ENCODE results near the gene DCLK2. TPM values are rescaled to one million over a fixed set of nuclear protein-coding genes. Genes with fewer than 3 reads are reported as not detected.

DCLK2 gene
- total and polyA plus RNA-seq, 7 experiments from 2014 or later = 0.06 to 0.56 (median 0.11) TPM; not detected in 4

GRCh38 chr4:150216726-150217125 lies 138.5 kb downstream of the DCLK2 start:
- Histone ChIP-seq H3K4me1 (ENCODE audit: control insufficient read depth in 2 of 2, insufficient read depth in 2 of 2, low read length in 2 of 2) (no peaks in the 10 kb centered on the region), H3K36me3 (ENCODE audit: control insufficient read depth in 2 of 3, insufficient read depth in 3 of 3, low read length in 3 of 3) (no peaks in the 10 kb centered on the region), H3K27ac (ENCODE audit: low read depth, low read length) (no peak overlapping the region), H3K4me3 (ENCODE audit: low read length) (no peak overlapping the region), H3K27me3 (ENCODE audit: control insufficient read depth in 2 of 2, insufficient read depth in 2 of 2, low read length in 2 of 2) (no peaks in the 10 kb centered on the region), H3K9me3 (ENCODE audit: control insufficient read depth in 2 of 3, low read length in 3 of 3) (no peaks in the 10 kb centered on the region)
- Mint-ChIP-seq H3K36me3 (no peaks in the 10 kb centered on the region), H3K9me3 (no peaks in the 10 kb centered on the region), H3K27ac (no peak overlapping the region), H3K4me1 (no peaks in the 10 kb centered on the region), H3K27me3 (peaks cover 1 to 9% (median 4%) of the 10 kb centered on the region in 5 donors), H3K4me3 (no peak overlapping the region)
- intact Hi-C loops (cut with micrococcal nuclease) = no loop called here
- no peak for DNase-seq
- no peak for ATAC-seq
- ChIA-PET POLR2A (no interaction called here), CTCF (no interaction called here)

GRCh38 chr4:150217192-150217591 lies 138.9 kb downstream of the DCLK2 start:
- no peak overlapping the region for H3K4me3 Mint-ChIP-seq
- H3K9me3 Mint-ChIP-seq = no peaks in the 10 kb centered on the region
- H3K27me3 ChIP-seq (ENCODE audit: control insufficient read depth in 2 of 2, insufficient read depth in 2 of 2, low read length in 2 of 2) = no peaks in the 10 kb centered on the region
- no peak for ATAC-seq
- H3K36me3 ChIP-seq (ENCODE audit: control insufficient read depth in 2 of 3, insufficient read depth in 3 of 3, low read length in 3 of 3) = no peaks in the 10 kb centered on the region
- no peak overlapping the region for H3K27ac ChIP-seq (ENCODE audit: low read depth, low read length)
- H3K36me3 Mint-ChIP-seq = no peaks in the 10 kb centered on the region
- no peaks in the 10 kb centered on the region for H3K4me1 Mint-ChIP-seq
- CTCF ChIA-PET = no interaction called here
- DNase-seq = no peak
- no peak overlapping the region for H3K4me3 ChIP-seq (ENCODE audit: low read length)
- POLR2A ChIA-PET = interaction anchor here (0.6 kb wide), 1 partner anchor 14 kb away, joined by 3 read pairs; no protein-coding TSS in a partner anchor
- no peaks in the 10 kb centered on the region for H3K4me1 ChIP-seq (ENCODE audit: control insufficient read depth in 2 of 2, insufficient read depth in 2 of 2, low read length in 2 of 2)
- no peaks in the 10 kb centered on the region for H3K9me3 ChIP-seq (ENCODE audit: control insufficient read depth in 2 of 3, low read length in 3 of 3)
- H3K27me3 Mint-ChIP-seq = peaks cover 0 to 9% (median 4%) of the 10 kb centered on the region in 5 donors
- H3K27ac Mint-ChIP-seq = no peak overlapping the region
- intact Hi-C loops (cut with micrococcal nuclease) = no loop called here

GRCh38 chr4:150217808-150218207 lies 139.6 kb downstream of the DCLK2 start:
- H3K36me3 Mint-ChIP-seq = no peaks in the 10 kb centered on the region
- CTCF ChIA-PET = no interaction called here

GRCh38 chr4:150218447-150218846 lies 140.2 kb downstream of the DCLK2 start:
- H3K36me3 Mint-ChIP-seq = no peaks in the 10 kb centered on the region
- no peak overlapping the region for H3K27ac Mint-ChIP-seq
- POLR2A ChIA-PET = no interaction called here
- DNase-seq (no peak), ATAC-seq (no peak)
- intact Hi-C loops (cut with micrococcal nuclease) = no loop called here
- Histone ChIP-seq H3K4me3 (ENCODE audit: low read length) (no peak overlapping the region), H3K27ac (ENCODE audit: low read depth, low read length) (no peak overlapping the region), H3K9me3 (ENCODE audit: control insufficient read depth in 2 of 3, low read length in 3 of 3) (no peaks in the 10 kb centered on the region), H3K36me3 (ENCODE audit: control insufficient read depth in 2 of 3, insufficient read depth in 3 of 3, low read length in 3 of 3) (no peaks in the 10 kb centered on the region), H3K4me1 (ENCODE audit: control insufficient read depth in 2 of 2, insufficient read depth in 2 of 2, low read length in 2 of 2) (no peaks in the 10 kb centered on the region), H3K27me3 (ENCODE audit: control insufficient read depth in 2 of 2, insufficient read depth in 2 of 2, low read length in 2 of 2) (no peaks in the 10 kb centered on the region)
- H3K4me1 Mint-ChIP-seq = no peaks in the 10 kb centered on the region
- H3K4me3 Mint-ChIP-seq = no peak overlapping the region
- H3K27me3 Mint-ChIP-seq = peaks cover 0 to 9% (median 4%) of the 10 kb centered on the region in 5 donors
- CTCF ChIA-PET = no interaction called here
- no peaks in the 10 kb centered on the region for H3K9me3 Mint-ChIP-seq

More at GRCh38 chr4:150217808-150218207, 139.6 kb downstream of the DCLK2 start:
- Mint-ChIP-seq H3K4me1 (no peaks in the 10 kb centered on the region), H3K27ac (no peak overlapping the region), H3K4me3 (no peak overlapping the region), H3K27me3 (peaks cover 0 to 9% (median 4%) of the 10 kb centered on the region in 5 donors), H3K9me3 (no peaks in the 10 kb centered on the region)
- Histone ChIP-seq H3K9me3 (ENCODE audit: control insufficient read depth in 2 of 3, low read length in 3 of 3) (no peaks in the 10 kb centered on the region), H3K27ac (ENCODE audit: low read depth, low read length) (no peak overlapping the region), H3K4me3 (ENCODE audit: low read length) (no peak overlapping the region), H3K4me1 (ENCODE audit: control insufficient read depth in 2 of 2, insufficient read depth in 2 of 2, low read length in 2 of 2) (no peaks in the 10 kb centered on the region), H3K27me3 (ENCODE audit: control insufficient read depth in 2 of 2, insufficient read depth in 2 of 2, low read length in 2 of 2) (no peaks in the 10 kb centered on the region), H3K36me3 (ENCODE audit: control insufficient read depth in 2 of 3, insufficient read depth in 3 of 3, low read length in 3 of 3) (no peaks in the 10 kb centered on the region)
- DNase-seq = no peak
- POLR2A ChIA-PET = interaction anchor here (0.6 kb wide), 1 partner anchor 15 kb away, joined by 3 read pairs; no protein-coding TSS in a partner anchor
- no peak for ATAC-seq
- intact Hi-C loops (cut with micrococcal nuclease) = no loop called here

GRCh38 chr4:150219841-150220240 lies 141.6 kb downstream of the DCLK2 start:
- intact Hi-C loops (cut with micrococcal nuclease) = no loop called here
- ChIA-PET CTCF (no interaction called here), POLR2A (no interaction called here)
- no peak for DNase-seq
- Mint-ChIP-seq H3K9me3 (no peaks in the 10 kb centered on the region), H3K4me1 (no peaks in the 10 kb centered on the region), H3K27me3 (peaks cover 0 to 9% (median 6%) of the 10 kb centered on the region in 5 donors), H3K36me3 (no peaks in the 10 kb centered on the region), H3K27ac (no peak overlapping the region), H3K4me3 (no peak overlapping the region)
- no peak overlapping the region for H3K4me3 ChIP-seq (ENCODE audit: low read length)
- no peaks in the 10 kb centered on the region for H3K27me3 ChIP-seq (ENCODE audit: control insufficient read depth in 2 of 2, insufficient read depth in 2 of 2, low read length in 2 of 2)
- H3K4me1 ChIP-seq (ENCODE audit: control insufficient read depth in 2 of 2, insufficient read depth in 2 of 2, low read length in 2 of 2) = no peaks in the 10 kb centered on the region
- no peak for ATAC-seq
- H3K36me3 ChIP-seq (ENCODE audit: control insufficient read depth in 2 of 3, insufficient read depth in 3 of 3, low read length in 3 of 3) = no peaks in the 10 kb centered on the region
- H3K9me3 ChIP-seq (ENCODE audit: control insufficient read depth in 2 of 3, low read length in 3 of 3) = no peaks in the 10 kb centered on the region
- no peak overlapping the region for H3K27ac ChIP-seq (ENCODE audit: low read depth, low read length)

- Histone ChIP-seq H3K4me3 (ENCODE audit: low read length) (no peak overlapping the region), H3K27ac (ENCODE audit: low read depth, low read length) (no peak overlapping the region), H3K4me1 (ENCODE audit: control insufficient read depth in 2 of 2, insufficient read depth in 2 of 2, low read length in 2 of 2) (no peaks in the 10 kb centered on the region), H3K36me3 (ENCODE audit: control insufficient read depth in 2 of 3, insufficient read depth in 3 of 3, low read length in 3 of 3) (no peaks in the 10 kb centered on the region), H3K9me3 (ENCODE audit: control insufficient read depth in 2 of 3, low read length in 3 of 3) (no peaks in the 10 kb centered on the region), H3K27me3 (ENCODE audit: control insufficient read depth in 2 of 2, insufficient read depth in 2 of 2, low read length in 2 of 2) (no peaks in the 10 kb centered on the region)
- Mint-ChIP-seq H3K4me3 (no peak overlapping the region), H3K36me3 (no peaks in the 10 kb centered on the region), H3K9me3 (no peaks in the 10 kb centered on the region), H3K27me3 (peaks cover 8 to 22% (median 12%) of the 10 kb centered on the region in 5 donors), H3K4me1 (no peaks in the 10 kb centered on the region), H3K27ac (no peak overlapping the region)
- CTCF ChIA-PET = no interaction called here
- ATAC-seq (no peak), DNase-seq (no peak)
- intact Hi-C loops (cut with micrococcal nuclease) = no loop called here
- POLR2A ChIA-PET = no interaction called here
Observed at GRCh38 chr4:150224896-150225591, 146.8 kb downstream of the DCLK2 start.

GRCh38 chr4:150229520-150229919 lies 151.3 kb downstream of the DCLK2 start:
- Mint-ChIP-seq H3K4me1 (no peaks in the 10 kb centered on the region), H3K27me3 (peaks cover 8 to 22% (median 15%) of the 10 kb centered on the region in 5 donors), H3K4me3 (no peak overlapping the region), H3K27ac (no peak overlapping the region), H3K9me3 (peaks cover 0 to 3% (median 0%) of the 10 kb centered on the region in 11 donors), H3K36me3 (no peaks in the 10 kb centered on the region)
- H3K9me3 ChIP-seq (ENCODE audit: control insufficient read depth in 2 of 3, low read length in 3 of 3) = no peaks in the 10 kb centered on the region
- ATAC-seq (no peak), DNase-seq (no peak)
- no peaks in the 10 kb centered on the region for H3K36me3 ChIP-seq (ENCODE audit: control insufficient read depth in 2 of 3, insufficient read depth in 3 of 3, low read length in 3 of 3)
- ChIA-PET CTCF (no interaction called here), POLR2A (no interaction called here)
- H3K27me3 ChIP-seq (ENCODE audit: control insufficient read depth in 2 of 2, insufficient read depth in 2 of 2, low read length in 2 of 2) = no peaks in the 10 kb centered on the region
- no peak overlapping the region for H3K4me3 ChIP-seq (ENCODE audit: low read length)
- no peak overlapping the region for H3K27ac ChIP-seq (ENCODE audit: low read depth, low read length)
- no peaks in the 10 kb centered on the region for H3K4me1 ChIP-seq (ENCODE audit: control insufficient read depth in 2 of 2, insufficient read depth in 2 of 2, low read length in 2 of 2)
- intact Hi-C loops (cut with micrococcal nuclease) = no loop called here
